HEK293 (cell line): Measurements from ENCODE around the gene ANGEL1.

Experiments
- KLF16 ChIP-seq: fragments of 450-650 bp; formaldehyde crosslinking; IDR thresholded peaks from 2 replicates; pipeline ENCODE4 v1.5.1; 2017; ENCODE audit warnings: missing biosample characterization, missing genetic modification characterization
- MYNN ChIP-seq: fragments of 450-650 bp; formaldehyde crosslinking; IDR thresholded peaks from 2 replicates; pipeline ENCODE4 v1.5.1; 2016; ENCODE audit warnings: missing biosample characterization, missing genetic modification characterization, borderline replicate concordance
- RBAK ChIP-seq: fragments of 450-650 bp; formaldehyde crosslinking; IDR thresholded peaks from 2 replicates; pipeline ENCODE4 v1.5.1; 2016; ENCODE audit warnings: missing biosample characterization, missing genetic modification characterization
- REST ChIP-seq: fragments of 450-650 bp; formaldehyde crosslinking; IDR thresholded peaks from 2 replicates; pipeline ENCODE4 v1.5.1; 2016; ENCODE audit warnings: missing biosample characterization, missing genetic modification characterization
- ZBTB44 ChIP-seq: fragments of 450-650 bp; IDR thresholded peaks from 2 replicates; pipeline ENCODE4 v1.5.1; 2018; ENCODE audit warnings: missing biosample characterization, mild to moderate bottlenecking, missing genetic modification characterization
- ZNF274 ChIP-seq, 2 experiments: fragments of 200-500 bp in 1 of 2; fragments of 450-650 bp in 1 of 2; sonication (Bioruptor generic) in 1 of 2; formaldehyde crosslinking in 1 of 2; IDR thresholded peaks; 2 replicates each; pipeline versions ENCODE4 v1.5.1 to v1.6.1; 2014 to 2016; ENCODE audit warnings: borderline replicate concordance in 1 of 2, inconsistent platforms in 1 of 2, low read length in 1 of 2, missing biosample characterization in 1 of 2, missing genetic modification characterization in 1 of 2
- ZNF48 ChIP-seq: fragments of 450-650 bp; formaldehyde crosslinking; IDR thresholded peaks from 2 replicates; pipeline ENCODE4 v1.5.1; 2016; ENCODE audit warnings: missing biosample characterization, missing genetic modification characterization
- ZNF837 ChIP-seq: fragments of 450-650 bp; formaldehyde crosslinking; IDR thresholded peaks from 2 replicates; pipeline ENCODE4 v1.5.1; 2016; ENCODE audit warnings: missing biosample characterization, missing genetic modification characterization
- TF ChIP-seq, protein P1 (sequence below): fragments of 450-650 bp; formaldehyde crosslinking; IDR thresholded peaks from 2 replicates; pipeline ENCODE4 v1.5.1; 2016; ENCODE audit warnings: missing biosample characterization, missing genetic modification characterization
- TF ChIP-seq, protein P2 (sequence below): fragments of 450-650 bp; formaldehyde crosslinking; IDR thresholded peaks from 2 replicates; pipeline ENCODE4 v1.5.1; 2016; ENCODE audit warnings: missing biosample characterization, missing genetic modification characterization, low read depth
- TF ChIP-seq, protein P3 (sequence below): fragments of 450-650 bp; formaldehyde crosslinking; IDR thresholded peaks from 2 replicates; pipeline ENCODE4 v1.5.1; 2016; ENCODE audit warnings: missing biosample characterization, missing genetic modification characterization
- TF ChIP-seq, protein P4 (sequence below): fragments of 450-650 bp; formaldehyde crosslinking; IDR thresholded peaks from 2 replicates; pipeline ENCODE4 v1.5.1; 2016; ENCODE audit warnings: missing biosample characterization, missing genetic modification characterization

- TF ChIP-seq ZNF274 (IDR thresholded peaks at IDR 0.05; ENCODE audit: low read length) (no peak), ZNF274 (tag by site-specific recombination; IDR thresholded peaks at IDR 0.05; ENCODE audit: borderline replicate concordance) (no peak), ZNF48 (no peak), RBAK (no peak), ZBTB44 (tag by site-specific recombination) (no peak), ZNF837 (tag by site-specific recombination) (no peak), REST (no peak), MYNN (tag by site-specific recombination) (no peak), KLF16 (tag by site-specific recombination) (no peak)
- TF ChIP-seq, protein P1, sequence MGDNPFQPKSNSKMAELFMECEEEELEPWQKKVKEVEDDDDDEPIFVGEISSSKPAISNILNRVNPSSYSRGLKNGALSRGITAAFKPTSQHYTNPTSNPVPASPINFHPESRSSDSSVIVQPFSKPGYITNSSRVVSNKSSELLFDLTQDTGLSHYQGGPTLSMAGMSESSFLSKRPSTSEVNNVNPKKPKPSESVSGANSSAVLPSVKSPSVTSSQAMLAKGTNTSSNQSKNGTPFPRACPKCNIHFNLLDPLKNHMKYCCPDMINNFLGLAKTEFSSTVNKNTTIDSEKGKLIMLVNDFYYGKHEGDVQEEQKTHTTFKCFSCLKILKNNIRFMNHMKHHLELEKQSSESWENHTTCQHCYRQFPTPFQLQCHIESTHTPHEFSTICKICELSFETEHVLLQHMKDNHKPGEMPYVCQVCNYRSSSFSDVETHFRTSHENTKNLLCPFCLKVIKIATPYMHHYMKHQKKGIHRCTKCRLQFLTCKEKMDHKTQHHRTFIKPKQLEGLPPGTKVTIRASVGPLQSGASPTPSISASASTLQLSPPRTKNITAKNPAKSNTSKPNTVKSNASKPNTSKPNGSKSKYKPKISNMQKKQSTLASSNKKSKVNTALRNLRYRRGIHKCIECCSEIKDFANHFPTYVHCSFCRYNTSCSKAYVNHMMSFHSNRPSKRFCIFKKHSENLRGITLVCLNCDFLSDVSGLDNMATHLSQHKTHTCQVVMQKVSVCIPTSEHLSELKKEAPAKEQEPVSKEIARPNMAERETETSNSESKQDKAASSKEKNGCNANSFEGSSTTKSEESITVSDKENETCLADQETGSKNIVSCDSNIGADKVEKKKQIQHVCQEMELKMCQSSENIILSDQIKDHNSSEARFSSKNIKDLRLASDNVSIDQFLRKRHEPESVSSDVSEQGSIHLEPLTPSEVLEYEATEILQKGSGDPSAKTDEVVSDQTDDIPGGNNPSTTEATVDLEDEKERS (tag by site-specific recombination) = no peak
- TF ChIP-seq, protein P2, sequence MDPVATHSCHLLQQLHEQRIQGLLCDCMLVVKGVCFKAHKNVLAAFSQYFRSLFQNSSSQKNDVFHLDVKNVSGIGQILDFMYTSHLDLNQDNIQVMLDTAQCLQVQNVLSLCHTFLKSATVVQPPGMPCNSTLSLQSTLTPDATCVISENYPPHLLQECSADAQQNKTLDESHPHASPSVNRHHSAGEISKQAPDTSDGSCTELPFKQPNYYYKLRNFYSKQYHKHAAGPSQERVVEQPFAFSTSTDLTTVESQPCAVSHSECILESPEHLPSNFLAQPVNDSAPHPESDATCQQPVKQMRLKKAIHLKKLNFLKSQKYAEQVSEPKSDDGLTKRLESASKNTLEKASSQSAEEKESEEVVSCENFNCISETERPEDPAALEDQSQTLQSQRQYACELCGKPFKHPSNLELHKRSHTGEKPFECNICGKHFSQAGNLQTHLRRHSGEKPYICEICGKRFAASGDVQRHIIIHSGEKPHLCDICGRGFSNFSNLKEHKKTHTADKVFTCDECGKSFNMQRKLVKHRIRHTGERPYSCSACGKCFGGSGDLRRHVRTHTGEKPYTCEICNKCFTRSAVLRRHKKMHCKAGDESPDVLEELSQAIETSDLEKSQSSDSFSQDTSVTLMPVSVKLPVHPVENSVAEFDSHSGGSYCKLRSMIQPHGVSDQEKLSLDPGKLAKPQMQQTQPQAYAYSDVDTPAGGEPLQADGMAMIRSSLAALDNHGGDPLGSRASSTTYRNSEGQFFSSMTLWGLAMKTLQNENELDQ = no peak
- TF ChIP-seq, protein P3, sequence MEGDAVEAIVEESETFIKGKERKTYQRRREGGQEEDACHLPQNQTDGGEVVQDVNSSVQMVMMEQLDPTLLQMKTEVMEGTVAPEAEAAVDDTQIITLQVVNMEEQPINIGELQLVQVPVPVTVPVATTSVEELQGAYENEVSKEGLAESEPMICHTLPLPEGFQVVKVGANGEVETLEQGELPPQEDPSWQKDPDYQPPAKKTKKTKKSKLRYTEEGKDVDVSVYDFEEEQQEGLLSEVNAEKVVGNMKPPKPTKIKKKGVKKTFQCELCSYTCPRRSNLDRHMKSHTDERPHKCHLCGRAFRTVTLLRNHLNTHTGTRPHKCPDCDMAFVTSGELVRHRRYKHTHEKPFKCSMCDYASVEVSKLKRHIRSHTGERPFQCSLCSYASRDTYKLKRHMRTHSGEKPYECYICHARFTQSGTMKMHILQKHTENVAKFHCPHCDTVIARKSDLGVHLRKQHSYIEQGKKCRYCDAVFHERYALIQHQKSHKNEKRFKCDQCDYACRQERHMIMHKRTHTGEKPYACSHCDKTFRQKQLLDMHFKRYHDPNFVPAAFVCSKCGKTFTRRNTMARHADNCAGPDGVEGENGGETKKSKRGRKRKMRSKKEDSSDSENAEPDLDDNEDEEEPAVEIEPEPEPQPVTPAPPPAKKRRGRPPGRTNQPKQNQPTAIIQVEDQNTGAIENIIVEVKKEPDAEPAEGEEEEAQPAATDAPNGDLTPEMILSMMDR (tag by site-specific recombination) = no peak
- TF ChIP-seq, protein P4, sequence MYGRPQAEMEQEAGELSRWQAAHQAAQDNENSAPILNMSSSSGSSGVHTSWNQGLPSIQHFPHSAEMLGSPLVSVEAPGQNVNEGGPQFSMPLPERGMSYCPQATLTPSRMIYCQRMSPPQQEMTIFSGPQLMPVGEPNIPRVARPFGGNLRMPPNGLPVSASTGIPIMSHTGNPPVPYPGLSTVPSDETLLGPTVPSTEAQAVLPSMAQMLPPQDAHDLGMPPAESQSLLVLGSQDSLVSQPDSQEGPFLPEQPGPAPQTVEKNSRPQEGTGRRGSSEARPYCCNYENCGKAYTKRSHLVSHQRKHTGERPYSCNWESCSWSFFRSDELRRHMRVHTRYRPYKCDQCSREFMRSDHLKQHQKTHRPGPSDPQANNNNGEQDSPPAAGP = no peak
Observed at GRCh38 chr14:76829650-76830421, 17.2 kb upstream of the ANGEL1 start.
